Thyroid gland (tissue), 4 donors: ENCODE measurements around the gene UHRF1.

Experiments used
- POLR2A ChIP-seq, 2 donors: fragments of 450-650 bp; IDR thresholded peaks; one replicate each; pipeline ENCODE4 v1.6.1; 2017; ENCODE audit warnings: antibody characterized with exemption in 2 of 2, mild to moderate bottlenecking in 2 of 2, moderate library complexity in 1 of 2
- TF ChIP-seq, protein P1 (sequence below), 6 experiments: fragments of 200-600 bp in 3 of 6; fragments of 450-650 bp in 3 of 6; sonication (generic) in 3 of 6; IDR thresholded peaks; one replicate each; pipeline ENCODE4 v1.5.1; 2016 to 2019; ENCODE audit warnings: antibody characterized with exemption in 6 of 6, mild to moderate bottlenecking in 2 of 6, inconsistent platforms in 1 of 6, moderate library complexity in 1 of 6

DNA sequence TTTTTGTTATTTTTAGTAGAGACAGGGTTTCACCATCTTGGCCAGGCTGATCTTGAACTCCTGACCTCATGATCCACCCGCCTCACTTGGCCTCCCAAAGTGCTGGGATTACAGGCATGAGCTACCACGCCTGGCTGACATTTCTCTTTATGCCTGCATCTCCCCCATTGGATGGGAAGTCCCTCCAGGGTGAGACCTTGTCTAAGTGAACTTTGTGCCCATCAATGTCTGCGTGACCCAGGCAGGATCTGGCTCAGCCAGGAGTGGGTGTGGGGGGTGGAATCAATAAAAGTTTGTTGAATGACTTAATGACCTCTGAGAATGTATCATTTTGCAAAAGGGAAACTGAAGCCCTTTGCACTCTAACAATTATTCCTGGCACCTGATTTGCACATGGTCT, 4.8 kb upstream of the UHRF1 start:
- TF ChIP-seq, protein P1, sequence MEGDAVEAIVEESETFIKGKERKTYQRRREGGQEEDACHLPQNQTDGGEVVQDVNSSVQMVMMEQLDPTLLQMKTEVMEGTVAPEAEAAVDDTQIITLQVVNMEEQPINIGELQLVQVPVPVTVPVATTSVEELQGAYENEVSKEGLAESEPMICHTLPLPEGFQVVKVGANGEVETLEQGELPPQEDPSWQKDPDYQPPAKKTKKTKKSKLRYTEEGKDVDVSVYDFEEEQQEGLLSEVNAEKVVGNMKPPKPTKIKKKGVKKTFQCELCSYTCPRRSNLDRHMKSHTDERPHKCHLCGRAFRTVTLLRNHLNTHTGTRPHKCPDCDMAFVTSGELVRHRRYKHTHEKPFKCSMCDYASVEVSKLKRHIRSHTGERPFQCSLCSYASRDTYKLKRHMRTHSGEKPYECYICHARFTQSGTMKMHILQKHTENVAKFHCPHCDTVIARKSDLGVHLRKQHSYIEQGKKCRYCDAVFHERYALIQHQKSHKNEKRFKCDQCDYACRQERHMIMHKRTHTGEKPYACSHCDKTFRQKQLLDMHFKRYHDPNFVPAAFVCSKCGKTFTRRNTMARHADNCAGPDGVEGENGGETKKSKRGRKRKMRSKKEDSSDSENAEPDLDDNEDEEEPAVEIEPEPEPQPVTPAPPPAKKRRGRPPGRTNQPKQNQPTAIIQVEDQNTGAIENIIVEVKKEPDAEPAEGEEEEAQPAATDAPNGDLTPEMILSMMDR (IDR thresholded peaks at IDR 0.05): no peak
- TF ChIP-seq POLR2A (IDR thresholded peaks at IDR 0.05): no peak
